Stimulated activated CD4-positive, alpha-beta T cell treated with anti-CD3 and anti-CD28 coated beads, Interleukin-15, amount 100 ng/mL, for 1 hour (primary cell): ENCODE data around the gene MICAL2.
"Not testable (repeated sequence)": the region's sequence is repeated elsewhere in the genome, so short reads cannot be mapped to it uniquely, and the experiment has no call there.

Source experiments
- DNase-seq, 2 donors: peaks; one replicate each; pipeline ENCODE4 v3.0.0-alpha.2; 2020; ENCODE audit warnings: low read depth in 1 of 2, low spot score in 1 of 2

MICAL2 gene

DNA sequence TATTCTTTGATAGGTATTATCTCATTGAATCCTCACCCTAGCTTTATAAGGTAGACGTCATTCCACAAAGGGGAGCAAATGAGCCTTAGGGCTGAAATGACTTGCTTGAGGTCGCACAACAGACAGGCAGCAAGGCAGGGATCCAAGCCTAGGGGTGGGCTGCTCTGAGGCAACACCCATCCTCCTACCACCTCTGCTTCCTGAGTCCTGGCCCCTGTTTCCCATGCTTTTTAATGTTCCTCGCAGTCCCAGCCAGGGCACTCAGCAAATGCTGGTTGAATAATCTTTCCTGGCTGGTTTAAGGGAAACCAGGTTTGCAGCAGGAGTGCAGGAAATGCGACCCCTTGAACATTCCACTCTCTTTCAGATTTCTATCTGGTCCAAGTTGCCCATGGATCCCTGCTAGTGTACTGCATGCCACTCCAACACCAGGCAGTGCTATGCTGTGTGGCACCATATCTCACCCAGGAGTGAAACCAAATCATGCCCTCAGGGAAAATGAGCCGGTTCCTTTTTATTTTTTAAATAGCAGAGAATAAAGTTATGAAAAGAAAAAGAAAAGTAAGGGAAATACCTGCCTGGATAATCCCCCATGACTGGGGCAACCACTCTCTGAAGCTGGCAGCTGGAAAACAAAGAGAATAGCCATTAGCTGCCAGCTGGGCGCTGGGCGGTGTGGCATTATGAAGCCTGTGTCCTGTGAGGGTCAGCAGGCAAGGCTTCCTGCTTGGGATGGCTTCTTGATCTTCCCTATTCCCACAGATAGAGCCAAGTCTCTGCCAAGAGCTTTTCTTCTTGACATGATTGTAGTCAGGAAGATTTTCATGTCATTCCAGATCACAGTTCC is 21.8 kb downstream of the MICAL2 start:
- DNase-seq, result no peak

DNA sequence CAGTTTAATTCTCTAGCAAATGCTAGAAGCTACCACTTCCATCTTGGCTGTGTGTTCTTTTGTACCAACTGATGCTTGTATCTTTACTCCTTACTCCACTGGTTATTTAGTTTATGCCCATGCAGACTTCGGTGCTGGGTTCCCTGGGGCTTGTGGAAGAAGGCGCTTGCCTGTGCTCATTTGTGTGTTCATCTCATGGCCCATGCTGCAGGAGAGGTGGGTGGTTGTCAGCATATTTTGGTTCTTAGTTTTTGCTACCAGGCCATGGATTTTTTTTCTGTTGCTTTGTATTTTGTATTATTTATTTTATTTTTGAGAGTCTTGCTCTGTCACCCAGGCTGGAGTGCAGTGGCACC is 22.4 kb downstream of the MICAL2 start:
- no peak for DNase-seq

DNA sequence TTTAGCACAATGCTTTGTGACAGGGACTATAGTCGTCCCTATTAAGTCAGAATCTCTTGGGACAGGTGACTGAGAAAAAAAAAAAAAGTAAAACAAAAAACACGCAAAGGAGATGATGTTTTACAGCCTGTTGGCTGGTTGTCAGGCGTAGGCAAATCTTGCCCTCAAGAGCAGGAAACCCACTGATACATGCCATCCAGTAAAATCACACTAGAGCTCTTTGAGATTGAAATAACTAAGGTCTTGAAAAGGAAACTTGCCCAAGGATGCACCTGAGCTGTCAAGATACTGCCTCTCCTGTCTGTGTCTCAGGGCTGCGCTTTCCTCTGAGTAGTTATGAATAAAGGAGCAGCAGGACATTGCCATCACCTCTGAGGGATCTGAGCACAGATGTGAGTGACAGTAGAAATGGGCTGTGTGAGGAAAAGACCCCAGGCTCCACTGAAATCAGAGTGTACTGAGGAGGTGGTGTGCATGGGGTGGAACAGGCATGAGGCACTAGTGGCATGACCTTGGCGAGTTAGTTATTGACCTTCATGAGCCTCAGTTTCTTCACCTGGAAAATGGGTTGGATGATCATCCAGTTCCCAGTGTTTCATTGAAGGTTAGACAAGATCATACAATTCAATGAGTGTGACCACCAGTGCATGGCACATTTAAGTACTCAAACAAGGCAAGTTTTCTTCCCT is 23.3 kb downstream of the MICAL2 start:
- no peak for DNase-seq

DNA sequence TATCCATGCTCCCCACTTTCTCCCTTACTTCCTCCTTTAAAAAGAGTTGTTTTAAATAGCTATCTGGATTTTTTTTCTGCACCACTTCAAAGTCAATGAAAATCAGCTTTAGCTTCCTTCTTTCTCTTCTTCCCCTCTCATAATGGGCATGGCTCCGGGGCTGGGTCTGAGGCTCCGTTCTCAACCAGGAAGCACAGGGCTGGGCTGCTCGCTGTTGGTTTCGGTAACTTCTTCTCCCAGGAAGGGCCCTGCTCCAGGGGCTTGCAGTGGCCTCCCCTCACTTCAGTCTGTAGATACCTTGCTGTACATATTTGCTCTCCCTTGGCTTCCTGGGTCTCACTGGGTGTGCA is 23.8 kb downstream of the MICAL2 start:
- DNase-seq, result no peak

DNA sequence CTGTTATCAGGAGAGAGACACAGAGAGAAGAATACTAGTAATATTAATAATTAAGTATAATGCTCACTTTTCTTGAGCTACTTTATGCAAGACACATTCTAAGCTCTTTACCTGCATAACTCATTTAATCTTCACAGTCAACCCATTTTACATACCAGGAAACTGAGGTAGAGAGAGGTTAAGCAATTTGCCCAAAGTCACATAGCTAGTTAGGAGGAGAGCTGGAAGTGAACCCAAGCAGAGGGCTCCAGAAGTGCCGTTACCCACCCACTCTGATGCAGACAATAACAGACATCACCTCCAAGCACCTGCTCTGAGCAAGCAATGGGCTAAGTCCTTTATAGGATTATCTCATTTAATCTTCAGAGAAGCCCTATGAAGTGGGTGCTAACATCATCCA is 24.8 kb downstream of the MICAL2 start:
- no peak for DNase-seq

DNA sequence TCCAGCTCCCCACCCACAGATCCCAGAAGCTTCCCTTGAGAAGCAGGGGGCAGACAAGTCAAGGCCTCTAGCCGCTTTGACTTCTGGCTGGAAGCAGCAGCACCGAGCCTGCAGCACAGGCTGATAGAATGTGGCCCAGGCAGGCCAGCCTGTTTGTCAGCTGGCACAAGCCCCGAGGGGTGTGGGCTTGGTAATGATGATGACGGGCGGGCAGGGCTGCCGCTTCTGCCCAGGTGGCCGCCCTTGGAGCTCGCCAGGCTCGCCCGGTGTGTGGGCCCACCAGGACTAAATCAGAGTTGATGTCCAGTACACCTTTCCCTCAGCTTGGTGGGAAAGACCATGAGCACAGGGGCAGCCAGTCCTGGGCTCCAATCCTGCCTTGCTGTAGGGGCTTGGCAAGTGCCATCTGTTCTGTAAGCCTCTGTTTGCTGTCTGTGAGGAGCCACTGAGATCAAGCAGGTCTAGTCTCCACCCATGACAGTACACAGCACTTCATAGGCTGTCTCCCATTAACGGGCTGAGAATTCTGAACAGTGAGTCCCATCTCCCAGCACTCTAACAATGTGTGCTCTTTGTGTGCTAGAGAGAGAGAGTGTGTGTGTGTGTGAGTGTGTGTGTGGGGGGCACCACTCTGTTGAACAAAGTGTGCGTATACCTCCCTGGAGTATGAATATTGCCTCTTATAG is 26.8 kb downstream of the MICAL2 start:
- no peak for DNase-seq

GRCh38 chr11:12137938-12138731 is 27.7 kb downstream of the MICAL2 start:
- no peak for DNase-seq

GRCh38 chr11:12139144-12139881 is 28.9 kb downstream of the MICAL2 start:
- DNase-seq, result no peak

- DNase-seq, result no peak
Measured at GRCh38 chr11:12140186-12140793, 29.9 kb downstream of the MICAL2 start.

DNA sequence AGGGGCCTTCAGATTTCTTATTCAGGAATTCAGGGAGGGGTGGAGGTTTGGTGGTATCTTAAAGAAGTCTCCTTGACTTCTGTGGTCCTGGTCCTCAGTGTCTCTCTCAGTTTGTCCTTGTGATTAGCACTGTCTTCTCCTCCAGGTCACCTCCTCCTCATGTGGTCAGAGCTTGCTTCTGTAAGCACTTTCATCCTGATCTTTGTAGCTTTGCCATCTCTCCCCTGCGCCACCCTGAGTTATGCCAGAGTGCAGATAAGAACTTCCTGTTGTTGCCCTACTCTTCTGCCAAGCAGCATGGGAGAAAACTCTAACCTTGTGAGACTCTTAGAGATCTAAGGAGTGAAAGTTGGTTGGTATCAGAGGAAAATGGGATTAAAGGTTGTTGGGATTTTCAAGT is 30.9 kb downstream of the MICAL2 start:
- DNase-seq, result no peak

GRCh38 chr11:12142176-12142575 is 31.8 kb downstream of the MICAL2 start:
- DNase-seq, result no peak

DNA sequence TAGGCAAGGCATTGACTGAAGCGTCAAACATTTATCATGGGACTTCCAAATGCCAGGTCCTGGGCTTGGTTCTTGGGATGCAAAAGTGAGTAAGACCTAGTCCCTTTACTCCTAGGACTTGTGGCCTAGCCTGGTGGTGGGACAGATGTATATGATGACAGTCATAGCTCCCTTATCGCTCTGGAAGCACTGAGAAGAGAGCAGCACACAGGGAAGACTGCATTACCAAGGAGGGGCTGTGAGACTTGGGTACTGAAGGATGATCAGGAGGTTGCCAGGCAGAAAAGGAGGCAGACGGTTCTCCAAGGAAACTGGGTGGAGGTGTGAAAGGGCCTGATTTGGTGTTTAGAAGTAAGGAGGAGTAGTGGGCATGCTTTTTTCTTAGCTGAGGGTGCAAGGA is 32.5 kb downstream of the MICAL2 start:
- no peak for DNase-seq

DNA sequence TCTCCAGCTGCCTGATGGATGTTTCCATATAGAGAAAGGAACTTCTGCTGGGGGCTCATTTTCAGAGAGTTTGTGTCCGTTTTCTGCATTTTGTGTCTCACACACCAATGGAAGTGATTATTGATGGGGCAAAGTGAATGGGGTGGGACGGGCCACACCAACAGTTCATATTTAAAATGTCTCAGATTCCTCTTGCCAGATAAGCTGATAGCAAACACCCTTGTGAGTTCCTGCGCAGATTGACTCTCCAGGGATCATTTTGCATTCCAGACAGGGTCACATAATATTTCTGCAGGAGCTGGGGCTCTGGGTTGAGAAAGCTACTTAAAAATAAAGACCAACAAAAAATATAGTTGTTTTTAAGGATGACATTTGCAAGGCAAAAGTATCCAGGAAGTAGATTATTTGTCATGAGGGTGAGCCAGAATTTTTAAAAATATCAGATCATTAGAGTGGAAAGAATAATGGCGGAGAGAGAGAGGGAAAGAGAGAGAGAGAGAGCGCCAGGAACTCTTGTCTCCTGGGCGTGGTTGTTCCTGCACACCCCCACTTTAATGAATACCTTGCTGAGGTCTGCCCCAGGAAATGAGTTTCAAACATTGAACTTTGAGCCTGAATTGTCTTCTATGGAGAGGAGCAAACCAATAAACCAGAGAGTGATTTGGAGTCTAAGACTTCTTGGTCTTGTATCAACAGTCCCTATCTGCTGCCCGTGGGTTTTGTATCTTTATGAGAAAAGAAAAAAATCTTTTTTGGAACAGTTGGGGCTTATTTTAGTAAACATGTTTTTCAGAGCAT is 33.3 kb downstream of the MICAL2 start:
- no peak for DNase-seq

- no peak for DNase-seq
Measured at GRCh38 chr11:12144330-12145174, 34.2 kb downstream of the MICAL2 start.

DNA sequence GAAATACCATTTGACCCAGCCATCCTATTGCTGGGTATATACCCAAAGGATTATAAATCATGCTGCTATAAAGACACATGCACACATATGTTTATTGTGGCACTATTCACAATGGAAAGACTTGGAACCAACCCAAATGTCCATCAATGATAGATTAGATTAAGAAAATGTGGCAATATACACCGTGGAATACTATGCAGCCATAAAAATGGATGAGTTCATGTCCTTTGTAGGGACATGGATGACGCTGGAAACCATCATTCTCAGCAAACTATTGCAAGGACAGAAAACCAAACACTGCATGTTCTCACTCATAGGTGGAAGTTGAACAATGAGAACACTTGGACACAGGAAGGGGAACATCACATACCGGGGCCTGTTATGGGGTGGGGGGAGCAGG is 36.3 kb downstream of the MICAL2 start:
- not testable (repeated sequence) for DNase-seq

GRCh38 chr11:12147827-12148226 is 37.4 kb downstream of the MICAL2 start:
- no peak for DNase-seq

- no peak for DNase-seq
Measured at GRCh38 chr11:12148466-12148865, 38.1 kb downstream of the MICAL2 start.

DNA sequence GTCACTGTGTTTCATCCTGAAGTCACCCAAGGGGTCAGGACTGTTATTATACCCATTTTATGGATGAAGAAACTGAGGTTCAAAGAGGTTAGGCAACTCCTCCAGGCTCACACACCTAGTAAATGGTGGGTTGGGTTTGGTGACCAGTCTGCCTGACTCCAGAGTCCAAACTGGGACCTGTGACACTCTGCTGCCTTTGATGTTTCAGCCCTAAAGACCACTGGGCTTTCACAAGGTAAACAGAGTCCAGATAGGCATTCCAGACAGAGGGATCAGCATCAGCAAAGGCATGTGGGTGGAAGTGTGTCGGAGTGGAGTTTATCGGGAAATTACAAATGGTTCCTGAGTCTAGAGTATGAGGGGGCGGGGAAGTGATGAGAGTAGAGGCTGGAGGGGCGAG is 38.5 kb downstream of the MICAL2 start:
- no peak for DNase-seq
